HUES64 (cell line): ENCODE results near the gene GAS6.
A peak's percentile ranks its signal among the peaks of the same experiment; 100 is the strongest.

Experiments used
- H3K27ac ChIP-seq: 2 replicates; pipeline ENCODE4 v1.7.0; 2013; ENCODE audit warnings: low read depth, low read length, inconsistent platforms
- H3K27me3 ChIP-seq: 2 replicates; pipeline ENCODE4 v1.6.1; 2013; ENCODE audit warnings: mild to moderate bottlenecking, low read length; ENCODE audit not compliant: insufficient read depth
- H3K36me3 ChIP-seq: 2 replicates; pipeline ENCODE4 v1.6.1; 2013; ENCODE audit warnings: mild to moderate bottlenecking, low read length; ENCODE audit not compliant: insufficient read depth
- H3K4me1 ChIP-seq: 2 replicates; pipeline ENCODE4 v1.6.1; 2013; ENCODE audit warnings: mild to moderate bottlenecking, low read length, moderate library complexity; ENCODE audit not compliant: insufficient read depth
- H3K4me3 ChIP-seq: 2 replicates; pipeline ENCODE4 v1.5.1; 2013; ENCODE audit warnings: mild to moderate bottlenecking, low read length, moderate library complexity
- H3K9ac ChIP-seq: 2 replicates; pipeline ENCODE4 v1.6.1; 2013; ENCODE audit warnings: mild to moderate bottlenecking, low read depth, low read length
- H3K9me3 ChIP-seq: 2 replicates; pipeline ENCODE4 v1.6.1; 2013; ENCODE audit warnings: low read depth, low read length; ENCODE audit not compliant: insufficient read depth
- whole genome bisulfite sequencing: fragments of 150-250, 120-280 bp; methylation state at CpG from one replicate; pipeline ENCODE4 v1.1.7; 2013; ENCODE audit warnings: missing lambda C conversion rate; 5-methylcytosine and 5-hydroxymethylcytosine counted together

The GAS6 gene

DNA sequence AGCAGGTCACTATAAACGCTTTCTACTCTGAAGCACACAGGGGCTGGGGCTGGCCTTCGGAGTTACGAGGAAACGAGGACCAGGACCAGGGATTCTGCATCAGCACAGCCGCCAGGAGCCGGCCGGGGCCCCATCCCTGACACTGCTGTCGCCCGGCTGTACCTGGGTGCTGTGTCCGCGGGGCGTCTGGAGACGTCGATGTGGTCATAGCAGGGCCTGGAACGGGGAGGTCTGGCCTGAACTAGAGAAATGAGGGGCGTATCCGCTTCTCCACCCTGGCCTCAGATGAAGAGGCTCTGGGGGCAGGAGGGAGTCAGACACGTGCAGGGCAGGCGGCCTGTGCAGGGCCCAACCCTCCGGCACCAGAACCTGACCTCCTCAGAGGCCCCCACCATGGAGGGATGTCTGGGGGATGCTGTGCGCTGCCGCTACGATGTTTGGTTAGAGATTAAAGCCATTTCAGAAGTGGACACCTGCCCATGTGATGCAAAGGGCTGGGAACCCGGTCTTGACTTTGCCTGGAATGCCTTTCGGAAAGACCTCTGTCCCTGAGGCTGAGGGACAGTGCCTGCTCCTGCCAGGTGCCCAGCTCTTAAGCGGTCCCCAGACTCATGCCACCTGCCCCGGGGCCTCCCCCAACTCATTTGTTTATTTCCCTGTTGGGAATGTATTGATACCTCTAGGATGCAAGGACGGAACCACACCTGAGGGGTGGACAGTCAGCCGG is 21.4 kb downstream of the GAS6 start:
- Histone ChIP-seq H3K9me3 (no peaks in the 10 kb centered on the region), H3K36me3 (no peaks in the 10 kb centered on the region), H3K4me1 (peaks cover 5% of the 10 kb centered on the region; the same call in 1 of the 2 replicates), H3K9ac (no peak overlapping the region), H3K27ac (no peak overlapping the region), H3K27me3 (no peaks in the 10 kb centered on the region), H3K4me3 (no peak overlapping the region)
- WGBS = 95% methylated on average over 29 of the region's 29 CpGs

GRCh38 chr13:113841353-113841650 is 22.6 kb downstream of the GAS6 start:
- H3K27ac ChIP-seq = no peak overlapping the region
- H3K36me3 ChIP-seq = no peaks in the 10 kb centered on the region
- 90% methylated on average over 15 of the region's 15 CpGs for WGBS
- no peaks in the 10 kb centered on the region for H3K9me3 ChIP-seq
- H3K4me1 ChIP-seq = peaks cover 12% of the 10 kb centered on the region; the same call in 1 of the 2 replicates
- no peak overlapping the region for H3K9ac ChIP-seq
- H3K4me3 ChIP-seq = no peak overlapping the region
- no peaks in the 10 kb centered on the region for H3K27me3 ChIP-seq

- Histone ChIP-seq H3K9ac (no peak overlapping the region), H3K27me3 (no peaks in the 10 kb centered on the region), H3K4me3 (no peak overlapping the region), H3K9me3 (no peaks in the 10 kb centered on the region), H3K36me3 (no peaks in the 10 kb centered on the region), H3K27ac (no peak overlapping the region), H3K4me1 (peaks cover 12% of the 10 kb centered on the region; the same call in 1 of the 2 replicates)
- WGBS = 90% methylated on average over 35 of the region's 35 CpGs
Measured at GRCh38 chr13:113840541-113841352, 23.1 kb downstream of the GAS6 start.

- no peaks in the 10 kb centered on the region for H3K27me3 ChIP-seq
- H3K9ac ChIP-seq = no peak overlapping the region
- H3K36me3 ChIP-seq = no peaks in the 10 kb centered on the region
- no peaks in the 10 kb centered on the region for H3K9me3 ChIP-seq
- H3K4me3 ChIP-seq = no peak overlapping the region
- H3K4me1 ChIP-seq = peaks cover 12% of the 10 kb centered on the region; the same call in 1 of the 2 replicates
- H3K27ac ChIP-seq = no peak overlapping the region
- 92% methylated on average over 24 of the region's 24 CpGs for WGBS
Measured at GRCh38 chr13:113839536-113840204, 24.2 kb downstream of the GAS6 start.

GRCh38 chr13:113838711-113839201 is 25.1 kb downstream of the GAS6 start:
- 84% methylated on average over 8 of the region's 8 CpGs for WGBS
- Histone ChIP-seq H3K36me3 (0 out of 2 replicates have a peak, but pooled peaks cover 2% of the 10 kb centered on the region), H3K27ac (no peak overlapping the region), H3K9ac (no peak overlapping the region), H3K4me3 (no peak overlapping the region), H3K9me3 (no peaks in the 10 kb centered on the region), H3K27me3 (no peaks in the 10 kb centered on the region), H3K4me1 (peaks cover 12% of the 10 kb centered on the region; the same call in 1 of the 2 replicates)

DNA sequence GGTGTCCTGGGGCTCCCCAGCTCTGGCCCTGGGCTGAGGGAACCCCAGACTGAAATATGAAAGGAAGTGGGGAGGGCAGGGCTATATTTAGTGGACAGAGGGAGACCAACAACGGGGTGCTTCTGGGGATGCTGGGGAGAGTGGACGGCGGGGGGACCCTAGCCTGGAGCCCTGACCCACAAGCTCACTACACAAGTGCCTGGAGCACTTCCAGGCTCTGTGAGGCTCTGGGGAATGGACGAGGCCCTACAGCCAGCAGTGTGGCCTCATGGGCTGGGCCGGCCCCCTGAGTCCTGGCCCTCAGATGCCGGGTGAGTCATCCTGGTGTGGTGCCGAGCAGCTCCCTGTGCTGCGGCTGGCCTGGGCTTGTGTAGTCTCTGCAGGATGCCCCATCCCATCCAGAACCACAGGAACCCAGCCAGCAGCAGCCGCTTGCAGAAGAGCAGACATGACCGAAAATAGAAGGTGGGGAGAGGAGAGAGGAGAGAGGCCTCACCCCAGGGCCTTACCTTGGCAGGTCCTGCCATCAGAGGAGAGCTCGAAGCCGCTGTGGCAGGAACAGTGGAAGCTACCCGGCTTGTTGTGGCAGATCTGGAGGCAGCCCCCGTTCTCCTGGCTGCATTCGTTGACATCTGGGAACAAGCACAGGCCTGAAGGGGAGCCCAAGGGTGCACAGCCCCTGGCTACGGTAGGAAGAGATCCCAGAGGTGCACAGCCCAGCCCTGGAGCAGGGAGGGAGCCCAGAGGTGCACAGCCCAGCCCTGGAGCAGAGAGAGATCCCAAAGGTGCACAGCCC is 26.1 kb downstream of the GAS6 start:
- Histone ChIP-seq H3K27ac (peak overlapping the region; percentile 49), H3K4me3 (no peak overlapping the region), H3K36me3 (0 out of 2 replicates have a peak, but pooled peaks cover 5% of the 10 kb centered on the region), H3K4me1 (peaks cover 12% of the 10 kb centered on the region; the same call in 1 of the 2 replicates), H3K27me3 (no peaks in the 10 kb centered on the region), H3K9me3 (no peaks in the 10 kb centered on the region), H3K9ac (peak overlapping the region; percentile 36)
- 64% methylated on average over 16 of the region's 16 CpGs for WGBS

- Histone ChIP-seq H3K27ac (peak overlapping the region; percentile 49), H3K4me3 (no peak overlapping the region), H3K9ac (peak overlapping the region; percentile 36), H3K27me3 (no peaks in the 10 kb centered on the region), H3K4me1 (peaks cover 12% of the 10 kb centered on the region; the same call in 1 of the 2 replicates), H3K36me3 (0 out of 2 replicates have a peak, but pooled peaks cover 7% of the 10 kb centered on the region), H3K9me3 (no peaks in the 10 kb centered on the region)
- WGBS = 78% methylated on average over 19 of the region's 19 CpGs
Measured at GRCh38 chr13:113836768-113837559, 26.9 kb downstream of the GAS6 start.

DNA sequence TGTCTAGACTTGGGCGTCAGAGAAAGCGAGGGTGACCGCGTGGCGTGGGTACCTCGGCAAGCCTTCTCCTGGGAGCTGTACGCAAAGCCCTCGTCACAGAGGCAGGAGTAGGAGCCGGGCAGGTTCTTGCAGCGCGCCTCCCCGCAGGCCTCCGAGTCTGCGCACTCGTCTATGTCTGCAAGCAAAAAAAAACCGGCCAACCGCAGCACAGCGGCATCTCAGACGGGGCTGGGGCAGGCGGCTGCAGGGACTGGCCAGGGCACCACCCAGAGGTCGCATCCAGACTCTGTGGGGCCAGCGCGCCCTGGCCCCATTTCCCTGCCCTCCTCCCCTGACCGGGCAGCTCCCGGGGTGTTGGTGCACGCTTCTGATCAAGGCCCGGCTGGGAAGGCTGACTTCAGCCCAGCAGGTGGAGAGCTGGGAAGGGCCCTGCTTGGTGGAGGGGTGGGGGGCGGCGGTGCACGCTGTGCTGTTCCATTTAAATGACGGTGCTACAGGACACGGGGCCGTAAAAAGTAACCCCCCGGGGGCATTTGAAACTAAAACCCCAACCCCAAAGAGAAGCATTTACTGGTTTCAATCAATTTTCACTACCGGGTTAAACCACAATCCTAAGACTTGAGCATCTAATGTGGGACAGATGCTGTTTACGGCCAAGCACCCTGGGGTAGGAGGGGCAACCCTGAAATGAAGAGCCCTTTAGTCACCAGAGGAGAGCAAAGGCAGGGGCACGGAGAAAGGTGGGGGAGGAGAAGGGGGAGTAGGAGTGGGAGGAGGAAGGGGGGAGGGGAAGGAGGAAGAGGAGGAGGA is 28.2 kb downstream of the GAS6 start:
- WGBS = 78% methylated on average over 37 of the region's 37 CpGs
- no peak overlapping the region for H3K9ac ChIP-seq
- 0 out of 2 replicates have a peak, but pooled peaks cover 7% of the 10 kb centered on the region for H3K36me3 ChIP-seq
- H3K4me1 ChIP-seq = peaks cover 12% of the 10 kb centered on the region; the same call in 1 of the 2 replicates
- H3K4me3 ChIP-seq = no peak overlapping the region
- no peaks in the 10 kb centered on the region for H3K27me3 ChIP-seq
- no peaks in the 10 kb centered on the region for H3K9me3 ChIP-seq
- H3K27ac ChIP-seq = no peak overlapping the region

DNA sequence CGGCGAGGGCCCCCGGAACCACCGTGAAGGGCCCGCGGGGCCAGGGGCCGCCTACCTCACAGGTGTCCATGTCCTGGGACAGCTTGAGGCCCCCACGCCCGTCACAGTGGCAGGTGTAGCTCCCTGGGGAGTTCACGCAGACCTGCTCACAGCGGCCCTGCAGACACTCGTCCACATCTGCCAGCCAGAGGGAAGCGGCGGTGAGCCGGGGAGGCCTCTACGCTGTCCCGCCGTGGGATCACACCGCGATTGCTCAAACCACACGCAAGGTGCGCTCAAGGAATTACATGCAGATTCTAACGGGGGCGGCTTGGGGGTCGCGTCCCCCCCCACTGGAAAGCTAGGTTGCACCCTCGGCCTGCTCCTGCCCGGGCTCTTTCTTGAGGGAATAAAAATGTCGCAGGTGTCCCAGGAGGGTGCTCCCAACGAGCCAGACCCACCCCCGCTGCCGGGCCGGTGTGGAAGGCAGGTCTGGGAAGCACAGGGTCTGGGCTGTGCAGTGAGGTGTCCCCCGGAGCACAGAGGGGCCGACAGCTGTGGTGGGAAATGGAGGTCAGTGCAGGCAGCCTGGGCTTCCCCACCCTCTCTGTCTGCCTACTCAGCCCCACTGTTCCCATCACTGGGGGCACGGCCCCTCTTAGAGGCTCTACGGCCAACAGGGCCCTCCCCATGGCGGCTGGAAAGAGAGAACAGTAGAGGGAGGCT is 29.2 kb downstream of the GAS6 start:
- Histone ChIP-seq H3K9me3 (no peaks in the 10 kb centered on the region), H3K4me3 (no peak overlapping the region), H3K36me3 (0 out of 2 replicates have a peak, but pooled peaks cover 7% of the 10 kb centered on the region), H3K27ac (no peak overlapping the region), H3K9ac (no peak overlapping the region), H3K27me3 (no peaks in the 10 kb centered on the region), H3K4me1 (peaks cover 12% of the 10 kb centered on the region; the same call in 1 of the 2 replicates)
- 94% methylated on average over 38 of the region's 38 CpGs for WGBS
